ENCODE data around the gene ADAM22. TPM values are rescaled to one million over a fixed set of nuclear protein-coding genes. Genes with fewer than 3 reads are reported as not detected.
"Not testable (repeated sequence)": the region's sequence is repeated elsewhere in the genome, so short reads cannot be mapped to it uniquely, and the experiment has no call there.

The ADAM22 gene
- total RNA-seq, 2 donors from 2014 or later, result 3.1 to 4.3 TPM

DNA sequence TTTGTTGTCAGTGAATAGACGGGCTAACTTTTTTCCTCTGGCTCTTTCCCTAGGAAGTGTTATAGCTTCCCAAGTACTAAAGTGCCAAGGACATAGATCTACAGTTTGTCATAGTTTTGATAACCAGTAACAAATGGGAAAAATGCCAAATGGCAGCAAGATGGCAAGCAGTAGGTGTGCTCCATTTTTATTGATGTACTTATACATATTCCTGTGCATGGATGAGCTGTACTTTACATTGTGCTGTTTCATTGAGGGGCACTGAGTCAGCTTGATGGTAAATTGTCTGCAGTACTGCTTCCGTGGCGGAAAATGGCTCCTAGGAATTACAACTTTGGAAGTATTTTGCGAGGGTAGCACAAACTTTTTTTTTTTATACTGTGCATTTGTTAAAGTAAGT is 7.1 kb downstream of the ADAM22 start:
- DNase-seq (no peak), ATAC-seq (no peak)
- intact Hi-C loops (cut with DNase I), result no loop called here

GRCh38 chr7:87944547-87944946 is 10.5 kb downstream of the ADAM22 start:
- DNase-seq (no peak), ATAC-seq (no peak)

DNA sequence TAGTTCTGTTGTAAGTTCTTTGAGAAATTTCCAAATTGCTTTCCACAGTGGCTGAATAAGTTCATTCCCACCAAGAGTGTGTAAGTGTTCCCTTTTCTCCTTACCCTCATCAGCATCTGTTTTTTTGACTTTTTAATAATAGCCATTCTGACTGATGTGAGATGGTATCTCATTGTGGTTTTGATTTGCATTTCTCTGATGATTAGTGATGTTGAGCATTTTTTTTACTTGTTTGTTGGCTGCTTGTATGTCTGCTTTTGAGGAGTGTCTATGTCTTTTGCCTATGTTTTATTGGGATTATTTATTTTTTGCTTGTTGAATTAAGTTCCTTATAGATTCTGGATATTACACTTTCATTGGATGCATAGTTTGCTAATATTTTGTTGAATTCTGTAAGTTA is 11.9 kb downstream of the ADAM22 start:
- DNase-seq; ATAC-seq; intact Hi-C loops (cut with DNase I): not testable (repeated sequence)

More at GRCh38 chr7:87944547-87944946, 10.5 kb downstream of the ADAM22 start:
- intact Hi-C loops (cut with DNase I), result no loop called here

DNA sequence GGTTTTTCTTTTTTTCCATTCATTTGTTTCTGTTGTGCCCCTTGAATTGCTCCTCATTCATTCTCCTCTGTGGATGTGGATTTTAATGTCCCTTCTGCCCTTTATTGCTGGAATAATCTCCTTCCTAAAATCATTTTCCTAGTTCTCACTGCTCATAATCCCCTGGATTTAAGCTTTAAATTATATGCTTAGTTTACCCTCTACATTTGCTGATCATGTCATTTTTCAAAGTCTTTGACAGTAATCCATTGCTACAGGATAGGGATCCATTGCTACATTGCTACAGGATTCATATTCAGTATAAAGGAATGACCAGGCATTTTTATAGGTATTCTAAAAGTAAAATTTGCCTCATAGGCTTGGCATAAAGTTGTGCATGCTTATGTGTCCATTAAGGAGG is 14.3 kb downstream of the ADAM22 start:
- ATAC-seq, result no peak
- DNase-seq, result no peak
- intact Hi-C loops (cut with DNase I), result no loop called here

- intact Hi-C loops (cut with DNase I), result no loop called here
- no peak for ATAC-seq
- no peak for DNase-seq
Observed at GRCh38 chr7:87959336-87959735, 25.3 kb downstream of the ADAM22 start.

DNA sequence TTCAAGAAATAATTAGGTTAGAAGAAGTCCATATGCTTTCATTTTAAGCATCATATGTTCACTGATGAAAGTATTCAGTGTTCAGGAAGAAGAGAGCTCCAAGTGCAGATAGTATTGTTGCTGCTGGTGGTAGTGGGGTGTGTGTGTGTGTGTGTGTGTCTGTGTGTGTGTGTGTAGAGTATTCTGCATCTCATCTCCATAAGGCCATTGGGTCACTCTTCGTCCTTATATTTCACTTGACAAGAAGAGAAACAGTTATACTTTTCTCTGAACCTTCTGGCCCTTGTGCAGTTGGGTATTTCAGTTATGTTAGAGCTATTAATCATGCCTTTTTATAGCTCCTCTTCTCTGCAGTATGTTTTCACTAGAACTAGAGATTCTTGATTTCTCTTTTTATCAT is 26.2 kb downstream of the ADAM22 start:
- no peak for DNase-seq
- intact Hi-C loops (cut with DNase I), result no loop called here
- no peak for ATAC-seq

GRCh38 chr7:87961754-87962153 is 27.7 kb downstream of the ADAM22 start:
- DNase-seq (no peak), ATAC-seq (no peak)
- intact Hi-C loops (cut with DNase I), result no loop called here

DNA sequence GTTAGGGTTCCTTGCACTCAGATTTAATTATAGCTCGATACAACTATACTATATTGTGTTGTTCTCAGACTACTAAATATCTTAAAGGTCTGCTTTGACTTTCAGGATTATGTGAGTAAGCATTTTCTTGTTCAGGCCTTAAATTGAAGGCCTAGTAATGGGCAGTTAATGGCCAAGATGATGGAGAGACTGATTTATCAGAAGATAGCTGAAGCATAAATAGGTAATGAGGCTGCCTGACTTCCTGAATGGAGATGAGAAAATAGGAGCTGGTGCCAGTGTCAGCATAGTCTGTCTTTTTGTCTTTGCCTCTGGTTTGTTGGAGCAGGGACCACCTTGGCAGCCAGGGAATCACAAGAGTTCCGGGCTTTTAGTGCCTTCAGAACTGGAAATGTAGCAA is 32.2 kb downstream of the ADAM22 start:
- intact Hi-C loops (cut with DNase I), result no loop called here
- no peak for DNase-seq
- ATAC-seq, result no peak

DNA sequence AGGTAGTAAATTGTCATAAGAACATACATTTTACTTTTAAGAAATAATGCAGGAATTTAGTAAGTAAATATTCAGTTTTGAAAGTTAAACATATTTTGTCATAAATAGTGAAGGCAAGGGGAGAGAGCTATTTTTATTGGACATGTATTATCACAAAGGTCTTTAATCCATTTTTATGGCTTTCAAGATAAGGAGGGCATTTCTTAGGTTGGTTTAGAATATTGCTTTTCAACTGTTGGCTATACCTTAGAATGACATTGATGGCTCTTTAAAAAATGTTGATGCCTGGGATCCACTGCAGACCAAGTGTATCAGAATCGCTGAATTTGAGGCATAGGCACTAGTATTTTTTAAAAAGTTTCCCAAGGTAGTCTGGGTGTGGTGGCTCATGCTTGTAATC is 34.0 kb downstream of the ADAM22 start:
- ATAC-seq, result no peak
- no peak for DNase-seq
- intact Hi-C loops (cut with DNase I), result no loop called here

- DNase-seq, result no peak
- no peak for ATAC-seq
- intact Hi-C loops (cut with DNase I), result no loop called here
Observed at GRCh38 chr7:87982116-87982515, 48.1 kb downstream of the ADAM22 start.

GRCh38 chr7:87984088-87984487 is 50.0 kb downstream of the ADAM22 start:
- DNase-seq (no peak), ATAC-seq (no peak)
- intact Hi-C loops (cut with DNase I), result no loop called here

DNA sequence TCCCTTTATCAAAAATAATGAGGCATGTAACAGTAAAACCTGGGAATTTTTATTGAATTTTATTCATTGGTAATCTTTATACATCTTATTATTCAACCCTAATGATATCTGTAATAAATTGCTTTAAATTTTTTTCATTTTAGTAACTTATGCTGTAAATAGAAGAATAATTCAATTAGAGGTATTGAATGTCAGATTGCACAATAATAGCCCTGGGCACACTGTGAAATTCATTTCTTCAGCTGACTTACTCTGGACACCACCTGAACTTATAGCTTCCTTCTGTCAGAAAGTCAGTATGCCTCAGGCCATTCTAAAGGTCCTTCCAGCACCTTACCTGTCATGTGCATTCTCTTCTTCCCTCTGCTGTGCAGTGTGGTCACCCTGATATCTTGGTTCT is 59.2 kb downstream of the ADAM22 start:
- ATAC-seq (no peak), DNase-seq (no peak)

GRCh38 chr7:87999261-87999660 is 65.2 kb downstream of the ADAM22 start:
- no peak for ATAC-seq
- intact Hi-C loops (cut with DNase I), result no loop called here
- DNase-seq, result no peak

More for the DNA sequence above, 59.2 kb downstream of the ADAM22 start:
- intact Hi-C loops (cut with DNase I), result no loop called here

GRCh38 chr7:88001744-88002530 is 67.9 kb downstream of the ADAM22 start:
- no peak for DNase-seq
- intact Hi-C loops (cut with DNase I), result no loop called here
- ATAC-seq, result peak in 1 of 2 donors; percentile 63

DNA sequence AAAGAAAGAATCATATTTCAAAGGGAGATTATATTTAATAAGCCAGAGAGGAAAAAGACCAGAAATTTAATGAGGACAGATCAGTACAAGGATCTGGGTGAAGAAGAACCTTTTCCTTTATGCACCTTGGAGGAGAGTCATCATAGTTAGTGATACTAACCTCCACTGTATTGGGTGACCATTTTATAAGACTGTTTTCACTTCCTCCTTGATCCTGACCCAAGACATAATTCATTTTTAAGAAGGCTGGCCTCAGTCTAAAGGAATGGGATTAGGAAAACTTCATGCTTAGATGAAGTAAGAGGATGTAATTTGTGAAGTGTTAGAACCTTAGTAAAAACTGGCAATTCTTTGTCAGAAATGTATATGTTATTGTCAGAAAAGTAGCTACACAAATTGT is 68.6 kb downstream of the ADAM22 start:
- ATAC-seq, result no peak
- intact Hi-C loops (cut with DNase I), result no loop called here
- no peak for DNase-seq

DNA sequence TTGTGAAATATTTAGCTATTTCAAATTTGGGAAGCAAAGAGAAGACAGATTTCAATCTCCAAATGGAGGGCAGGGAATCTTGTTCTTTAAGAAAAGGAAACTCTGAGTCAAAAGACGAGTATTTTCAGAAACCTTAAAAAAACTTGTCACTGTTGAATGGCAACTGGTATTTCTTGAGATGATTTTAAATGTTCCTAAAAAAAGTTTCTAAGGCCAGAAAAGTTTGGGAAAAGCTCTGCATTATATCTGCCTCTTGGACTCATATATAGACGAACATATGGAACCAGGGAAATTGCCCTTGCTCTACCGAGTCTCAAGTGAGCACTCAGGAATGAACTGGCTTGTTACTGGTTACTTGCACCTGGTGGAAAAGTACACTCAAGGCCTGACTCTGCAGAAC is 69.5 kb downstream of the ADAM22 start:
- intact Hi-C loops (cut with DNase I), result no loop called here
- no peak for DNase-seq
- ATAC-seq, result no peak

GRCh38 chr7:88005191-88005590 is 71.1 kb downstream of the ADAM22 start:
- intact Hi-C loops (cut with DNase I), result no loop called here
- DNase-seq (no peak), ATAC-seq (no peak)

DNA sequence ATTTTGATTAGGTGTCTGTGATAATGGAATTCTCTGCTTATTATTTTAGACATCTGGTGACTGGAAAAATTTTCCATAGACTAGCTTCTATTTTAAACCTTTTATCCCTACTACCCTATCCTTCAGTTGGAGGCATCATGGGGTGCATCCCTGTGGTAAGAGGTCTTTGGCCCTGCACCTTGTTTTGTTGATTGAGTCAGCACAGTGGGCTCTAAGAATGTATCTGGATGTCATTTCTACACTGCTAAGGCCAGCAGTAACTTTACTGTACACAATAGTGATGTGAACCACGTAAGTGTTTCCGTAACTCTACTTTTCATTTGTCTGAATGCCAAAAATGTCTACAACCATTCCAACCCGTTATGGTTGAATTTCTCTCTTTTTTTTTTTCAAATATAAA is 75.6 kb downstream of the ADAM22 start:
- ATAC-seq (no peak), DNase-seq (no peak)
- intact Hi-C loops (cut with DNase I), result no loop called here

- intact Hi-C loops (cut with DNase I), result no loop called here
- DNase-seq (no peak), ATAC-seq (no peak)
Observed at GRCh38 chr7:88012086-88012485, 78.0 kb downstream of the ADAM22 start.

DNA sequence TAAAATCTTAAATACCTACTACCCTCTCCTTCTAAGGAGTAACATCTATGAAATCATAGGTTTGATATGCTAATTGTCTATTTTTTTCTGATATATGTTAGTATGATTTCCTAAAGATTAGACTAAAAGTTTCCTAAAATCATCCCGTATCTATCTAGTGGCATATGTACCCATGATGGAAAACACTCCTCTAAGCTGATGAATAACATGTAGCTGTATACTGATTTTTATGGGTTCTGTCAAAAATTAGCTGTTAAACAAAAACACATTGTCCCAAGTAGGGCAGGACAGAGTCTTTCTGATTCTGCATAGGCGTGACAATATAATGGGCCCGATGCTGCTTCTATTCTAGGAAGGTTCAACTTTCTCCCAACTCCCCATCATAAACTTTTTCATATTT is 79.9 kb downstream of the ADAM22 start:
- intact Hi-C loops (cut with DNase I), result no loop called here
- ATAC-seq (no peak), DNase-seq (no peak)

- DNase-seq (no peak), ATAC-seq (no peak)
- intact Hi-C loops (cut with DNase I), result no loop called here
Observed at GRCh38 chr7:88014581-88014980, 80.5 kb downstream of the ADAM22 start.

- no peak for DNase-seq
- intact Hi-C loops (cut with DNase I), result no loop called here
- no peak for ATAC-seq
Observed at GRCh38 chr7:88015309-88015708, 81.3 kb downstream of the ADAM22 start.
